ENCODE results near the gene MTR. TPM values are rescaled to one million over a fixed set of nuclear protein-coding genes. Genes with fewer than 3 reads are reported as not detected.

Gene MTR
- total RNA-seq, 1 experiment from 2014 or later, result 24.6 TPM

DNA sequence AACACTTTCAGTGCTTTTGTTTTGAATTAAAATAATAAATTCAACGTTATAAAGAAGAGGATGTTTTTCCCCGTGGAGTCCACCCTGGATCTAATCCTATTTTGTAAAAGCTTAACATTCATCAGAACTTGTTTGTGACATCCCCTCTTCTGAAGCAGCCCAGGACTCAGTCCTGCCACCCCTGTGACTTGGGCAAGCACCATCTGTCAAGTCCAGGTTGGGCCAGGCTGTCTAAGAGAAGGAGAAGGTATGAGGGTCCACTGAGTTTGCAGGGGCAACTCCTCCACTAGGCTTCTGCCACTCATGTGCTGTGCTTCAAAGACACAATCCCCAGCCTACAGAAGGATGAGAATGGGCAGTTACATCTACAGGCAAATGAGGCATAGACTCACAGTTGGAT, 149.5 kb downstream of the MTR start:
- ChIA-PET CTCF (no interaction called here), POLR2A (no interaction called here), RAD21 (ENCODE audit: low non-redundant PET in 1 of 2, low total read pairs in 2 of 2, uncharacterized antibody in 2 of 2, unreplicated experiment in 2 of 2) (no interaction called here)
- Histone ChIP-seq H3K9ac (ENCODE audit: low read length) (no peak overlapping the region), H3K4me2 (ENCODE audit: low read length) (no peak overlapping the region), H3K9me3 (ENCODE audit: control insufficient read depth in 1 of 2, insufficient read depth in 1 of 2, low read depth in 1 of 2, low read length in 2 of 2) (no peaks in the 10 kb centered on the region), H3K27me3 (ENCODE audit: insufficient read depth, low read length) (no peaks in the 10 kb centered on the region), H3K9me2 (ENCODE audit: insufficient read depth) (no peaks in the 10 kb centered on the region), H3K4me3 (replicated peaks in 1 of 2; ENCODE audit: low read depth in 1 of 2, low read length in 2 of 2) (no peak overlapping the region), H3K4me1 (ENCODE audit: control insufficient read depth in 1 of 2, insufficient read depth in 2 of 2, low read length in 2 of 2) (no peaks in the 10 kb centered on the region), H3K36me3 (ENCODE audit: control insufficient read depth in 1 of 2, insufficient read depth in 2 of 2, low read length in 2 of 2) (no peaks in the 10 kb centered on the region), H4K20me1 (ENCODE audit: insufficient read depth) (no peaks in the 10 kb centered on the region), H3K27ac (ENCODE audit: low read depth, low read length) (no peak overlapping the region), H2AFZ (ENCODE audit: low read depth, low read length, poor library complexity, severe bottlenecking) (no peak overlapping the region), H3K79me2 (ENCODE audit: insufficient read depth, low read length) (no peaks in the 10 kb centered on the region)
- DNase-seq (ENCODE audit: low read depth, low spot score) (no peak), ATAC-seq (no peak)
- no TSS peak for BruUV-seq (replicated peaks)
- intact Hi-C loops (cut with micrococcal nuclease), result no loop called here
- TF ChIP-seq ZFX (IDR thresholded peaks at IDR 0.05), result no peak
- TF ChIP-seq EZH2 (IDR thresholded peaks at IDR 0.05), result no peak
- no peak for TF ChIP-seq SRF (IDR thresholded peaks at IDR 0.05; ENCODE audit: low read depth)
- no peak for TF ChIP-seq ZNF274 (IDR thresholded peaks at IDR 0.05; ENCODE audit: low read depth, low read length)
- no peak for TF ChIP-seq FOSL1 (IDR thresholded peaks at IDR 0.05; ENCODE audit: low read depth)

DNA sequence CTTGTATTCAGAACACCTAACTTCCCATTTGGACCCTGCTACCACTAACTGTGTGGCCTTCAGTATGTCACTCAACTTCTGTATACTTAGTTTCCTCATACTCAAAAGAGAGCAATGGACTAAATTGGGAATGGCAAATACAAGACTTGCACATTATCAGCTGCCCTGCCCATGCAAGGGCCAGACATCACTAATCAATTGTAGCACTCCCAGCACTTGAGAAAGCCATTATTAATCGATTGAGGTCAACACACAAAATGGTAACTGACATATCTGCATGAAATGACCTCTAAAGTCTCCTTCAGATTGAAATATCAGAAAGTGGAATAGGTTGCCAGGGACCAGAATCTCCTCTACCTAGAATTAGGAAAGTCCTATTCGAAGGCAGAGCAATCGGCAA, 149.9 kb downstream of the MTR start:
- no peaks in the 10 kb centered on the region for H3K79me2 ChIP-seq (ENCODE audit: insufficient read depth, low read length)
- no peaks in the 10 kb centered on the region for H3K9me2 ChIP-seq (ENCODE audit: insufficient read depth)
- H3K27me3 ChIP-seq (ENCODE audit: insufficient read depth, low read length), result no peaks in the 10 kb centered on the region
- no peak overlapping the region for H3K4me3 ChIP-seq (replicated peaks in 1 of 2; ENCODE audit: low read depth in 1 of 2, low read length in 2 of 2)
- H3K36me3 ChIP-seq (ENCODE audit: control insufficient read depth in 1 of 2, insufficient read depth in 2 of 2, low read length in 2 of 2), result no peaks in the 10 kb centered on the region
- ATAC-seq (no peak), DNase-seq (ENCODE audit: low read depth, low spot score) (peak; percentile 10)
- H3K9me3 ChIP-seq (ENCODE audit: control insufficient read depth in 1 of 2, insufficient read depth in 1 of 2, low read depth in 1 of 2, low read length in 2 of 2), result no peaks in the 10 kb centered on the region
- H3K4me2 ChIP-seq (ENCODE audit: low read length), result no peak overlapping the region
- TF ChIP-seq CEBPB (IDR thresholded peaks at IDR 0.05; ENCODE audit: low read depth), result no peak
- TF ChIP-seq SP1 (IDR thresholded peaks at IDR 0.05; ENCODE audit: low read depth), result no peak
- TF ChIP-seq SRF (IDR thresholded peaks at IDR 0.05; ENCODE audit: low read depth), result peak; percentile 42; the same call in 1 of the 2 replicates
- TF ChIP-seq JUND (IDR thresholded peaks at IDR 0.05), result no peak
- no peak for TF ChIP-seq YY1 (IDR thresholded peaks at IDR 0.05; ENCODE audit: extremely low read depth, insufficient replicate concordance, low read depth, low read length)
- TF ChIP-seq MAX (IDR thresholded peaks at IDR 0.05), result no peak
- H4K20me1 ChIP-seq (ENCODE audit: insufficient read depth), result no peaks in the 10 kb centered on the region
- CTCF ChIA-PET, result no interaction called here
- POLR2A ChIA-PET, result no interaction called here
- no peak overlapping the region for H2AFZ ChIP-seq (ENCODE audit: low read depth, low read length, poor library complexity, severe bottlenecking)
- H3K9ac ChIP-seq (ENCODE audit: low read length), result no peak overlapping the region
- no peak overlapping the region for H3K27ac ChIP-seq (ENCODE audit: low read depth, low read length)
- BruUV-seq (replicated peaks), result no TSS peak
- no peaks in the 10 kb centered on the region for H3K4me1 ChIP-seq (ENCODE audit: control insufficient read depth in 1 of 2, insufficient read depth in 2 of 2, low read length in 2 of 2)
- intact Hi-C loops (cut with micrococcal nuclease), result no loop called here
- RAD21 ChIA-PET (ENCODE audit: low non-redundant PET in 1 of 2, low total read pairs in 2 of 2, uncharacterized antibody in 2 of 2, unreplicated experiment in 2 of 2), result no interaction called here

Data from HCT116 (cell line).